NCI-H2196 treated with DMSO at 0.1 percent for 48 hours (cell line): ENCODE measurements around the gene APBB1IP.

Source experiments
- DNase-seq: peaks from one replicate; lab custom pipeline; 2025; ENCODE audit not compliant: unreplicated experiment; lab: John Stamatoyannopoulos, UW

Gene APBB1IP

DNA sequence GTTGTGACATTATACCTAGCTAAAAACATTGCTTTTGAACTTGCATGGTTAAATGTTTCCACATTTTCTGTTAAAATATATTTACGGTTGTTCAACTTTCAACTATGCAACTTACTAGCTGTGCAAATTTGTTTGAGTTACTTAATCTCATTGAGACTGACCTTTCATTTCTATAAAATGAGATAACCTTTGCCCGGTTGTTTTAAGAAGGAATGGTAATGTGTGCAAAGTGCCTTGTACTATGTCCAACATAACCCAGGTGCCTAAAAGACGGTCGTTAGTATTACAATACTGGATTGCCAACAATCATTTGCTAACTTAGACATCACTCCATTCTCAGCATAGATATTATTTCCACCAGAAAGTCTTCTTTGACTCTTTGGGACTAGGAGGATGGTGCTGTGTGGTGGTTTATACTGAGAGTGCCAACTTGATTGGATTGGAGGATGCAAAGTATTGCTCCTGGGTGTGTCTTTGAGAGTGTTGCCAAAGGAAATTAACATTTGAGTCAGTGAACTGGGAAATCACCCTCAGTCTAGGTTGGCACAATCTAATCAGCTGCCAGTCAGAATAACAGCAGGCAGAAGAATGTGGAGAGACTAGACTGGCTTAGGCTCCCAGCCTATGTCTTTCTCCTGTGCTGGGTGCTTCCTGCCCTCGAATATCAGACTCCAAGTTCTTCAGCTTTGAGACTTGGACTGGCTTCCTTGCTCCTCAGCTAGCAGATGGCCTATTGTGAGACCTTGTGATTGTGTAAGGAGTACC is 174.2 kb downstream of the APBB1IP start:
- no peak for DNase-seq
